Glutamatergic neuron (in vitro differentiated cells): Measurements from ENCODE around the gene HS6ST2. TPM values are rescaled to one million over a fixed set of nuclear protein-coding genes. Genes with fewer than 3 reads are reported as not detected.

Experiments
- DNase-seq: peaks from one replicate; pipeline ENCODE4 v3.0.0; 2022
- H3K27ac Mint-ChIP-seq: one replicate; pipeline ENCODE4 v1.8.0; 2020; ENCODE audit warnings: mild to moderate bottlenecking, mixed read lengths, inconsistent platforms; ENCODE audit not compliant: unreplicated experiment
- H3K27me3 Mint-ChIP-seq: one replicate; pipeline ENCODE4 v1.8.0; 2020; ENCODE audit warnings: mild to moderate bottlenecking, moderate library complexity, mixed read lengths, inconsistent platforms; ENCODE audit not compliant: unreplicated experiment
- H3K36me3 Mint-ChIP-seq: one replicate; pipeline ENCODE4 v1.8.0; 2020; ENCODE audit warnings: mild to moderate bottlenecking, mixed read lengths, inconsistent platforms; ENCODE audit not compliant: unreplicated experiment
- H3K4me1 Mint-ChIP-seq: one replicate; pipeline ENCODE4 v1.8.0; 2020; ENCODE audit warnings: mild to moderate bottlenecking, low read depth, mixed read lengths, inconsistent platforms; ENCODE audit not compliant: unreplicated experiment
- H3K4me3 Mint-ChIP-seq: one replicate; pipeline ENCODE4 v1.8.0; 2020; ENCODE audit warnings: mild to moderate bottlenecking, mixed read lengths, inconsistent platforms; ENCODE audit not compliant: unreplicated experiment
- H3K9me3 Mint-ChIP-seq: one replicate; pipeline ENCODE4 v1.8.0; 2020; ENCODE audit warnings: mild to moderate bottlenecking, moderate library complexity, mixed read lengths, inconsistent platforms; ENCODE audit not compliant: unreplicated experiment
- total RNA-seq: library from RNA; stranded (reverse); fragmentation: NEBNext Ultra II Directional; extraction: Animal tissue kit (Norgen Biotek cat#: 25700); gene quantifications from one replicate; pipeline ENCODE4 v1.2.1, GENCODE V29; 2021; ENCODE audit not compliant: unreplicated experiment
- TF ChIP-seq, protein P1 (sequence below): fragments of 200-600 bp; sonication (generic); IDR thresholded peaks from one replicate; pipeline ENCODE4 v1.5.0; 2021; ENCODE audit not compliant: partially characterized antibody, unreplicated experiment

The HS6ST2 gene
- total RNA-seq, 1 donor from 2014 or later: 2.9 TPM

DNA sequence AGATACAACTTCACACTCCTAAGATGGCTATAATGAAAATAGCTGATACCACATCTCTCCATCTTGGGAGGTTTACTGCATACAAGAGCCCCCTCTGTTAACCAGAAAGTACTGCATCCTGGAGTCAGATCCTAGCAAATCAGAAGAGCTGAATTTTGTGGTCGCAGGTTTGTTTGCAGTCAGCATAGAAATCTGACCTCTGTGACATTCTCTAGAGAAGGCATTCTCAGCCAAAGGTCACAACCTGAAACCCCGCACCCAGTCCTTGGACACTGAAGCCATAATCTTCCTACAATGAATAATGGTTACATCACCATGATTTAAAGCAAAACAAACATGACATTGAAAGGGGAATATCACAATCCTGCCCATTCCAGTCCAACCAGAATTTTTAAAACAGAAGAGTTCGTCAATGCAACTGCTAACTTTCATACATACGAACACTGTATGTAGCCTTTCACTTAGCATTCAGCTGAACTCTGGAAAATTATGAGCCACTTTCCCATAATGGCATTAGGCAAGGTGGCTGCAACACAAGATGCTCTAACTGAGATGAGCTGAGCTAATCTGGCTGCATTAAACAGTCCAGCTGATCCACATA is 17.6 kb downstream of the HS6ST2 start:
- no peak overlapping the region for H3K4me3 Mint-ChIP-seq
- DNase-seq: no peak
- no peaks in the 10 kb centered on the region for H3K27me3 Mint-ChIP-seq
- no peaks in the 10 kb centered on the region for H3K9me3 Mint-ChIP-seq
- H3K36me3 Mint-ChIP-seq: no peaks in the 10 kb centered on the region
- H3K27ac Mint-ChIP-seq: no peak overlapping the region
- H3K4me1 Mint-ChIP-seq: no peaks in the 10 kb centered on the region
- TF ChIP-seq, protein P1, sequence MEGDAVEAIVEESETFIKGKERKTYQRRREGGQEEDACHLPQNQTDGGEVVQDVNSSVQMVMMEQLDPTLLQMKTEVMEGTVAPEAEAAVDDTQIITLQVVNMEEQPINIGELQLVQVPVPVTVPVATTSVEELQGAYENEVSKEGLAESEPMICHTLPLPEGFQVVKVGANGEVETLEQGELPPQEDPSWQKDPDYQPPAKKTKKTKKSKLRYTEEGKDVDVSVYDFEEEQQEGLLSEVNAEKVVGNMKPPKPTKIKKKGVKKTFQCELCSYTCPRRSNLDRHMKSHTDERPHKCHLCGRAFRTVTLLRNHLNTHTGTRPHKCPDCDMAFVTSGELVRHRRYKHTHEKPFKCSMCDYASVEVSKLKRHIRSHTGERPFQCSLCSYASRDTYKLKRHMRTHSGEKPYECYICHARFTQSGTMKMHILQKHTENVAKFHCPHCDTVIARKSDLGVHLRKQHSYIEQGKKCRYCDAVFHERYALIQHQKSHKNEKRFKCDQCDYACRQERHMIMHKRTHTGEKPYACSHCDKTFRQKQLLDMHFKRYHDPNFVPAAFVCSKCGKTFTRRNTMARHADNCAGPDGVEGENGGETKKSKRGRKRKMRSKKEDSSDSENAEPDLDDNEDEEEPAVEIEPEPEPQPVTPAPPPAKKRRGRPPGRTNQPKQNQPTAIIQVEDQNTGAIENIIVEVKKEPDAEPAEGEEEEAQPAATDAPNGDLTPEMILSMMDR: no peak

DNA sequence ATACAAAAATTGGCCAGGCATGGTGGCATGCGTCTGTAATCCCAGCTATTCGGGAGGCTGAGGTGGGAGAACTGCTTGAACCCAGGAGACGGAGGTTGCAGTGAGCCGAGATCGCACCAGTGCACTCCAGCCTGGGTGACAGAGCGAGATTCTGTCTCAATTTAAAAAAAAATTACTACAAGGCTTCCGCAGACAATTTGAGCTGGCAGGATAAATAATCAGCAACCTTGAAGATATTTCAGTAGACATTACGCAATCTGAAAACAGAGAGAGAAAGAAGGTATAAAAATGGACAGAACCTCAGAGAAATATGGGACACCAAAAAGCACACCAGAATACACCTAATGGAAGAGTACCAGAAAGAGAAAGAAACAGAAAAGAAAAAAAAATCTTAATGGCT is 25.3 kb downstream of the HS6ST2 start:
- H3K9me3 Mint-ChIP-seq: no peaks in the 10 kb centered on the region
- DNase-seq: no peak
- TF ChIP-seq, protein P1: no peak
- H3K4me3 Mint-ChIP-seq: no peak overlapping the region
- no peaks in the 10 kb centered on the region for H3K27me3 Mint-ChIP-seq
- no peaks in the 10 kb centered on the region for H3K4me1 Mint-ChIP-seq
- H3K36me3 Mint-ChIP-seq: no peaks in the 10 kb centered on the region
- no peak overlapping the region for H3K27ac Mint-ChIP-seq

DNA sequence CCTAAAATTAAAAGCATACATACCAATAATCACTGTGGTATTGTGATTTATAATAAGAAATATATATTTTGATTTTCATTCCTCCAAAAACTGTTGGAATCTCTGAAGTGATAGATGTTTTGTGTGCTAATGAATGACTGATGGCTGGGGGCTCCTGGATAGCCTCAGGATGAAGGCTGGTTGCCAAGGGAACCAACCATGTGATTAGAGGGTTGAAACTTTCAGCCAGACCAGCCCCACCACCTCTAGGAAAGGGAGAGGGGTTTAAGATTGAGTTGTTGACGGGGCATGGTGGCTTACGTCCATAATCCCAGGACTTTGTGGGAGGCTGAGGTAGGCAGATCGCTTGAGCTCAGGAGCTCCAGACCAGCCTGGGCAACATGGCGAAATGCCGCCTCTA is 34.0 kb downstream of the HS6ST2 start:
- Mint-ChIP-seq H3K4me1 (no peaks in the 10 kb centered on the region), H3K36me3 (no peaks in the 10 kb centered on the region), H3K27me3 (no peaks in the 10 kb centered on the region), H3K4me3 (no peak overlapping the region), H3K27ac (no peak overlapping the region), H3K9me3 (no peaks in the 10 kb centered on the region)
- TF ChIP-seq, protein P1: no peak
- DNase-seq: no peak

DNA sequence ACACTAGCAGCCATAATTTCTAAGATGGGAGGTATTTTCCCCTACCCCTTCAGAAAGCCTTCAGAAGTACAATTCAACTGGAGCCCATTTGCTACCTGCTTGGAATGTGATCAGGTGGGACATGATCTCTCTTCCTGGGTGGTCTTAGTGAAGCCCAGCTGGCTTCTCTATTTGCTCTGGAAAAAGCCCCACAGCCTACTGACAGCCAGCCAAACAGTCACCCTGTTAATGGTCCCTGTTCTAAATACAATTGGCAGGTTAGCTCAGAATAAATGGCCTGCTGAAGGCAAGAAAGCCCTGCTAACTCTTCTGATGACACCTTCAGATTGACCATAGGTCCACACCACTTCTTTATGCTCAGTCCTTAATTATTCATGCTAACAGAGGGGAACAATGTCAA is 39.9 kb downstream of the HS6ST2 start:
- TF ChIP-seq, protein P1: no peak
- Mint-ChIP-seq H3K27me3 (peaks cover 1% of the 10 kb centered on the region), H3K4me1 (no peaks in the 10 kb centered on the region), H3K9me3 (no peaks in the 10 kb centered on the region), H3K36me3 (no peaks in the 10 kb centered on the region), H3K27ac (no peak overlapping the region), H3K4me3 (no peak overlapping the region)
- DNase-seq: no peak

DNA sequence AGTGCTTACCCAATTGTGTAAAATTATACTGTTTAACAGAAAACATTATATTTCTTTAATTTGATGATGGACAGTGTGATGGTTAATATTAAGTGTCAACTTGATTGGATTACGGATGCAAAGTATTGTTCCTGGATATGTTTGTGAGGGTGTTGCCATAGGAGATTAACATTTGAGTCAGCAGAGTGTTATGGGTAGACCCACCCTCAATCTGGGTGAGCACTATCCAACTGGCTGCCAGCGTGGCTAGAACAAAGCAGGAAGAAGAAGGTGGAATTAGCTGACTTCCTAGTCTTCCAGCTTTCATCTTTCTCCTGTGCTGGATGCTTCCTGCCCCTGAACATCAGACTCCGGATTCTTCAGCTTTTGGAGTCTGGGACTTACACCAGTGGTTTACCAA is 42.1 kb downstream of the HS6ST2 start:
- no peak for DNase-seq
- Mint-ChIP-seq H3K36me3 (peaks cover 6% of the 10 kb centered on the region), H3K9me3 (no peaks in the 10 kb centered on the region), H3K4me1 (no peaks in the 10 kb centered on the region), H3K27ac (no peak overlapping the region), H3K27me3 (peaks cover 1% of the 10 kb centered on the region), H3K4me3 (no peak overlapping the region)
- TF ChIP-seq, protein P1: no peak
